GM18499 (cell line): Measurements from ENCODE around the gene MRPS23.

Source experiments
- ATAC-seq: cut with Tn5 transposase; IDR thresholded peaks from one replicate; pipeline ENCODE4 v1.9.1; 2021; ENCODE audit warnings: moderate number of reproducible peaks; ENCODE audit not compliant: insufficient read depth, unreplicated experiment

MRPS23 gene

DNA sequence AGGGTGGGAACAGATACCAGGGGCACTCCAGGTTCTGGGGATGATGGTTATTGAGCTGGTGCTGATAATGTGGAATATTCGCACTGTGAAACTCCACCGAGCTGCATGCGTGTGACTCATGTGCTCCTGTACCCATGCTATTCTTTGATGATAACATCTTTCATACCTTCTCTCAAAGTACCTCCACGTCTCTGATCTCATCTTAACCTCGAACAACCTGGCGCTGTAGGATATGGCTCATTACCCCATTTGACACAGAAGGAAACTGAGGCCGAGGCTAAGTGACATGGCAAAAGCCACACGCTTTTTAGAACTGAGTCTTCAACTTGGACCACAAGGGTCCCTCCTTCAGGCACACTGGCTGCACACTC lies 30.2 kb upstream of the MRPS23 start:
- ATAC-seq, result no peak

DNA sequence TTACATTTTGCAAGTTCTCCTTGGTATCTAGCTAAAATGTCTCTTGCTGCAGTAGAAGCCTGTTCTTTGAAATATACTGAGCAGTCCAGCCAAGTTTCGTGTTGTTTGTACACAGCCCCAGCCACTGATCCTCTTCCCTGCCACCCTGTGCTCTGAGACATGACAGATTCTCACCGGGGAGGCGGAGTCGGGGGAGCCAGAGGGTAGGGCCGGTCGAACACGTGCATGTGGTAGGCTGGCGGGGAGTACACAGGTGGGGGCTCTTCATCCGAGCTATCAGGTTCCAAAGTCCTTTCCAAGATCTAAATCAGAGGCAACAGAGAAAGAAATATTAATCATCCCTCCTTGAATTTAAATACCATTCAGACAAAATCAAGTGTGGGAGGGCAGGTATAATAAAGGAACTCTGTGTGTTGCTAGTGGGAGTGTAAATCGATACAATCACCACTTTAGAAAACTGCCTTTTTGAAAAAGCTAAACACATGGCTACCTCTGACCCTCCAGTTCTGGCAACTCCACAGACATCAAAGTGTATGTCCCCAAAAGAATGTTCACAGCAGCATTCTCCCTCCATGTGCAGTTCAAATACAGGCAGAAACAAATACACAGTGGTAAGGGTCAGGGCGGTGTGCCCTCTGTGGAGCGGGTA lies 29.7 kb upstream of the MRPS23 start:
- ATAC-seq, result no peak

DNA sequence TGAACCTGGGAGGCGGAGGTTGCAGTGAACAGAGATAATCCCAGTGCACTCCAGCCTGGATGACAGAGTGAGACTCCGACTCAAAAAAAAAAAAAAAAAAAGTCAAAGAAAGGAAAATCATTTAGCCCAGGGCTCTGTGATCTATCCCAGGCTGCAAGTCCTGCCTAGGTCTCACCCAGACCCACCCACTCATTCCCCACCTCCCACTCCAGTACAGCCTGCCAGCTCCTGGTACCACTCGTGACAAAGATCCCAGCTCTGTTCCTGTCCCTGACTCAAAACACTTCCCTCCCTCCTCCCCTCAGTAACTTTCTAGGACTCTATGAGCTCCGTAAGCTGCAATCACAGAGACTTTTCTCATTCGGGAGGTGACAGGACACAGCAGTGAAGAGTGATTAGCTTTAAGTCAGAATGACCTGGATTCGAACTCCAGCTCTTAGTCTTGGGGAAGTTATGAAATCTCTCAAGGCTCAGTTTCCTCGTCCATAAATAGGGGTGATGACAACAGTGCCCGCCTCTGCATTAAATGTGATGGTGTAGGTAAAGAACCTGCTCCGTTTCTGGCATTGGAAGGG lies 28.0 kb upstream of the MRPS23 start:
- no peak for ATAC-seq

DNA sequence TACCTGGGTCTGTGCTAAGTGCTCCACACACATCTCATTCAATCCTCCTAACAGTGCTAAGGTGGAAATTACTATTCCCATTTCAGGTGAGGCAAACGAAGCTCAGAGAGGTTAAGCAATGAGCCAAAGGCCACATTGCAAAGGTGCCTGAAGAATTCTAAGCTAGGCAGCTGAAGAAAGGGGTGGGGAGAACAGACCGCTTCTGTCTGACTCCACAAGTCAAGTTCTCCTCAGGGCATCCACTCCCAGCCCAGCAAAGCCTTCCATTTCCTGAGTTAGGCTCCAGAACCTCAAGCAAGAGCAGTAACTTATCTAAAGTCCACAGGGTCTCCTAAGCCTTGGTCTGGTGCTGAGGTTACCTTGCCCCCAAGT lies 27.0 kb upstream of the MRPS23 start:
- no peak for ATAC-seq

DNA sequence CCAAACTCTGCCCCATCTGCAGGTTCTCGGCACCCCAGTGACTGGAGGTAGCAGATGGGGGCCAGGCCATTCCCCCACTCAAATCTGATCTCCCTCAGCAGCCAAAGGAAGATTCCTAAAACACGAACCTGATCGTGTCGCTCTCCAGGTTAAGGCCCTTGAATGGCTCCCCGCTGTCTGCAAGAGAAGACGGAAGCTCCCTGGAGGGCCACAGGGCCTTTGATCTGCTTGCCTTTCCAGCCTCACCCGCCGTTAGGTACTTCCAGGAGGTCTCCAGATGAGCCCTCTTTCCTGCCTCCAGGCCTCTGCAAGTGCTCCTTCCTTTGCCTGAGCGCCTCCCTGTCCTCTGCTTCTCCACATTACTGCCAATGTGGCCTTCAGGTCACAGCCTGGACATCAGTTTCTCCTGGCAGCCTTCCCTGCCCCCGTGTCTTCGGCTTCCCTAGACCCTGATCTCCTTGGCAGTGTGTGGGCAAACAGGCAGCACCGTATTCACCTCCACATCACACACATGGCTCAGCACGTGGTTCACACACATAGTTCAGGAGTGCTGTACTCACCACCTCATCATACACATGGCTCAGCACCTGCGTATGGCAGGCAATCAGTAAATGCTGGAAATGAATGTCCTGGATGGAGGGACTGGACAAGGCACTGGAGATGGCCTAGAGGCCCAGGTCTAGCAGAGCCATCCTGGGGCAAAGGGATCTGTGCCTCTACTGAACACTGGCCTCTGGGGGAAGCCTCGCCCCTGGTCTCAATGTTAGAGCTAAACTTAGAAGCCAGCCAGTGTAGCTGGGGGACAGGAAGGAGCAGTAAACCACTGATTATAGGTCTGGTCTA lies 26.4 kb upstream of the MRPS23 start:
- ATAC-seq, result no peak

DNA sequence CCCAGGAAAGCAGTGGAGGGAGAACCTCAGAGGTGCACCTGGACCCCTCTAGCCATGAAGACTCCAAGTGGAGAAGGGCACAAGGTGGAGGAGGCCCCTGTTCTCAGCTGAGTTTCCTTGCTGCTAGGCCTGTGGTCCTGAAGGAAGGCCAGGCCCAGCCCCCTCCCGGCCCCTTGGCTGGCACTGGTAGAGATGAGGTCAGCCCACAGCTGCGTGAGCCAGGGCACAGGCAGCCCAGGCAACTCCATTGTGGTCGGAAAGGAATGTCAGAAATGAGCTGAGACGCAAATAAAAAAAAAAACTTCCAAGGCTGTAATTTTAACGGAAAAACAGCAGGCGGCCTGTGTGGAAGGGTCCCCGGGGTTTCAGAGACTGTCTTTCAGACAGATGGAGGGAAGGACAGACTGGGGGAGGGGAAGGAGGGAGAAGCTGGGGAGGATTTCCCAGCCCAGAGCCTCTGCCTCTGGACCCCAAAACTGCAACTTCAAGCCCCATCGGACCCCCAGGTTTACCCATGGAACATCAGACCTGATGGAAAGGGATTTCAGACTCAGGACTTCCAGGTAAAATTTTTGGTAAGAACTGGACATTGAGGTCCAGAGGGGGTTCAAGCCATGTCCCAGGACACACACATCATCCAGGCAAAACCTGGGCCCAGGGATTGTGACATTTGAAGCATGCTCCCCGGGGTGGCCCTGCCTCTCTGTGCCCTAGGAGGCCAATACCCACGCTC lies 25.6 kb upstream of the MRPS23 start:
- no peak for ATAC-seq

DNA sequence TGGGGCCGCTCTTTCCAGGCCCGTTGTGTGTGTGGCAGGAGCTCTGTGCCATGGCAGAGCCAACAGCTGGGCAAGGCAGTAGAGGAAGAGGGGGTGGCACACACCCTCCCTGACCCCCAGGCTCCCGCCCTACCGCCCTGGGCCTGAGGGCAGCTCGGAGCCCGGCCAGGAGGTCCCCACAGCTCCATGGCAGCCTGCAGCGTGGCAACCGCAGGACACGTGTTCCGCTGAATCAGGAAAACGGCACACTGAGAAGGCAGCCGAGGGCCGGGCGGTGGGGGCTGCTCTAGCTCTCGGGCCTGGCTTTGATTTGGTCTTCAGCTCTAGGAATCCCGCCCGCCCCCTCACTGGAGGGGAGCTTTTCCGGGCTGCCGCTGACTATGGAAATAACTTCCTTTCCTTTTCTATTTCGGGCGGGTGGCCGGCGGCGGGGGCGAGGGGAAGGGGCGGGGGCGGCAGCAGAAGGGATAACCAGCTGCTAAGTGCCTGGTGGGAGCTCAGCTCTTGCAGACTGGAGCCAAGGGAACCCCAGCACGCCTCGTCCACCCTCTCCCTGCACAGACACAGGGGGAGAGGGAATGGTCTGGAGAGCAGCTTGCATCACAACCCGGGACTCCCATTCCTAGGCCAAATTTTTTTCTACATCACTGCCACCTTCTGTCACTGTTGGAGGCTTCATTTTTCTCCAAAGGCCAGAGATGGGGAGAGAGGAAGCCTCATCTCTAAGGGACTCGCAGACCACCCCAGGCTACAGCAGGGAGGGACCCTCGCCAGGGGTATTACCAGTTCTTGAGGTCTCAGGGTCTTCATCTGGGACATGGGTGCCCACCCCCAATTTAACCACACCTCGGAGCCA lies 24.8 kb upstream of the MRPS23 start:
- no peak for ATAC-seq

DNA sequence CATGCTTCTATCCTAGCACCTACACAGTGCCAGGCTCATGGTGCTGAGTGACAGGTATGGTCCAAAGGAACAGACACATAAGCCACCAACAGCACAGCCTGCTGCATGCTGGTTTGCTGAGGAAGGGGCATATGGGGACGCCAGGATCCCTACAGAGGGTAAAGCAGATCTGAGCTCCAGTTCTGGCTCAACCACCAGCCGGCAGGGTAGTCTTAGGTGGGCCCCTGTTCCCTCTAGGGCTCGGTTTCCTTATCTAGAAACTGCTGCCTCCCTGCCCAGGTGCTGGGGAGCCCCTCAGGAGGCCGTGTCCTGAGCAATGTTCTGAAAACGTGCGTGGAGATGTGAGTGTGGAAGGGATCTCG lies 24.2 kb upstream of the MRPS23 start:
- ATAC-seq, result no peak

DNA sequence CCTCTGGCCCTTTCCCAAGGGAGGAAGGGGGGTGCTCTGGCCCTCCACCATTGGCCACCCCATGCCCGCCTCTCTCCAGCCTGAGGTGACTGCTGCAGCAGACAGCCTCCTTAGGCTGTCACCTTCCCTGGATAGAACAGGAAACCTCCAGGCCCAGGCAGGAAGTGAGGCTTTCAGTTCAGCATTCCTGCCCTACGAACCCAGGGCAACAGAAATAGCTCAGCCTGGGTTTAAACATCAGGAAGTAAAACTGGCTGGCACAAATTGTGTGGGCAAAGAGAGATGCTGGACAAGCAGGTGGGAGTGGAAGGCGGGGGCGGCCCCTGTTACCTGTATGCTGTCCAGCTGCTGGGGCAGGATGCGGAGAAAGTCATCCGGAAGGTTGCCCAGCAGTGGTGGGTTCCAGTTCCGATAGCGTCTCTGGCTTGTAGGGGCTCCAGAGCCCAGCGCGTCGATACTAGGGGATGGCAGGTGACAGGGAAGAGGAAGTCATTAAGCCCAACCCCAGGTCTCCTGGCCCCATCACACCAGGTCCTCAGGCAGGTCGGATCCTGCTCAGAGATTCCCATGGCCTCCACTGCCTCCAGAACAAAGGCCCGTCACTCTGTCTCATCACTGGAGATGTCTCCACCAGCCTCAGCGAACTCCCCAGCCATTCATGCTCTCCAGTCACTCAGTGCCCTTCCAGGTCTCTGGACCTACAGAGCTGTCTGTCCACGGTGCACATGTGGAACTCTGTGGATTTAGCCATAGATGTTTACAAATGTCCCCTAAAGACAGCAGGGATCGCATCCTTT lies 23.6 kb upstream of the MRPS23 start:
- no peak for ATAC-seq

DNA sequence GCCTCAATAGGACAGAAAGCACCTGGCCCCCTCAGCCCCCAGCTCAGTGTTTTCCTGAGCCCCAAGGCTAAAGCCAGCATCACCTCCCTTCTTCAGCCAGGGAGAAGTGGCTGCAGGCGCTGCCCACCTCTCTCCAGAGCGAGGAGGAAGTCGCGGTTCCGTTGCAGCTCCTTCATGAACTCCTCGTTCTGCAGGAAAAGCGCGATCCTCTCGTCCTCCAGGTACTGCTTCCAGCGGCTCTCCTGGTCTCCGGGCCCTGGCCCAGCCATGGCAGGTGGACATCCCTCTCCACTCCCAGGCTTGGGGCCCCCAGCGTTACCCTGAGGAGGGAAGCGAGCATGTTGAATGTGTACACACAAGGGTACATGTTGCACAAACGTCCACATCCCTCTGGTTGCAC lies 22.7 kb upstream of the MRPS23 start:
- ATAC-seq, result no peak

DNA sequence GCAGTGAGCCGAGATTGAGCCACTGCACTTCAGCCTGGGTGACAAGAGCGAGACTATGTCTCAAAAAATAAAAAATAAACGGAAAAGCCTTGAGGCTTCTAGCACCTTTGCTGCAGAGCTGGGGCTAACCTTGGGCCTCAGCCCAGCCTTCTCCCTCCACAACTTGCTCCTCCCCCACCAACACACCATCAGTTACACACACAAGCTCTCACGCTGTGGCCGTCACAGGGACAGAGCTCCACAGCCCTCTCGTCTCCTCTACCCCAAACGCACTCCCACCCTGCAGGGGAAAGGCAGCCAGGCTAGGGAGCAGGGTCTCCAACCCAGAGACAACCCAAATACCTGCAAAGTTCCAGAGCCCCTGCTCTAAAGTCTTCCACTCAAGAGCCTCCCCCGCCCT lies 22.0 kb upstream of the MRPS23 start:
- ATAC-seq, result no peak

DNA sequence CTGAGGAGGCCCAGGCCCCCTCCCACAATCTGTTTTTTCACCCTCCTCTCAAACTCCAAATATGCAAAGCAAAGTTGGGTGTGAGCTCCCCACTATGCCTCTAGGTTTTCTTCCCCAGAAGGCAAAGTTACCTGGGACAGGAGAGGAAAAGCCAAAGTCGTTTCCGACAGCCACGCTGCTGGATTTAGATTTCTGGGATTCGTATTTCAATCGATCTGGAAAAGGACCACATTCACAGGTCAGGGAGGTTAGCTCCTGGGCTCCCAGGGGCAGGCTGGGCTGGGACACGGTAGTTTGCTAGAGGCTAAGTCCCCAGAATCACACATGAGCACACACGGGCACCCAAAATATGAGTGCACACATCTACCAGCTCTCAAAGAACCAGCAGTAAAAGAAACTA lies 21.3 kb upstream of the MRPS23 start:
- ATAC-seq, result no peak

DNA sequence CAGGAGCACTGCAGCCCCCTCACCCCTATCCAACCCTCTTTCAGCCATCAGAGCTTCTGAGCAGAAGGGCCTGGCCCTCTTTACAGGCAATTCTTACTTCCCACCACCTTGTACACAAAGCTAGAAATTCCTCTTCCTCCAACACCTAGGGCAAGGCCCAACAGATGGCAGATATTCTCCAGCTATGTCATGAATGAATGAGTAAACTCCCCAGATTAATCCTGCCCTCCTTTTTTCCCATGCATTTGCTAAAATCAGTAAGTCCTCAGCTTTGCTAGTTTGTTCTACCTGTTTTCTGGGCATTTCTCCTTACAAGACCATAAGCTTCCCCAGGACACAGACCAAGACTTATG lies 20.4 kb upstream of the MRPS23 start:
- ATAC-seq, result no peak

DNA sequence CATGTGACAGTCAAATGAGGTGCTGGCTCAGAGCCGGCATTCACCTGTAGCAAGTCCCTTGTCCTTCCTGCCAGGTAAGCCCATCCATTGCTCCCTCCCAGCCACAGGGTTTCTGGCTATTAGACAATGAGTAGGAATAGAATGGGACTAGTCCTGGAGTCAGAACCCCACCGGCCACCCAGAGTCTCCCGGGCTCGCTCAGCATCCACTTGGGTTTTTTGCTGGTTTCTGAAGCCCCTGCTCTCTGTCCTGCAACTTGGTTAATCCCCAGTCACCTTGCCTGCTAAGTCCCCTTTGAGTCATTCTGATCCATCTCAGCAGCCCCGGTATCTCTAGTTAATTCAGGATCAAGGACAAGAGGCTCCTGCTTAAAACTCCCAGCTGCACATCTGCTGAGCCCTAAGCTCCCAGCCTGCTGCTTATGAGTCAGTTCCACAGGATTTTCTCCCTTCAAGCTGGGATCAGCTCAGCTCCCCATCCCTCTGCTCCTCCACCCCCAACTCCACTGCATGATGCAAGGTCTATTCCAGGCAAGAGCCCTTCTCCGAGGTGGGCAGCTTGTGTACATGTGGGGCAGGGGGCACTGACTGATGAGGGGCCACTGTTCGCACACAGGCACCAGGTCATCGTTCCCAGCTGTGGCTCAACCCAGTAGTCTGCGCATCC lies 19.9 kb upstream of the MRPS23 start:
- ATAC-seq, result no peak

DNA sequence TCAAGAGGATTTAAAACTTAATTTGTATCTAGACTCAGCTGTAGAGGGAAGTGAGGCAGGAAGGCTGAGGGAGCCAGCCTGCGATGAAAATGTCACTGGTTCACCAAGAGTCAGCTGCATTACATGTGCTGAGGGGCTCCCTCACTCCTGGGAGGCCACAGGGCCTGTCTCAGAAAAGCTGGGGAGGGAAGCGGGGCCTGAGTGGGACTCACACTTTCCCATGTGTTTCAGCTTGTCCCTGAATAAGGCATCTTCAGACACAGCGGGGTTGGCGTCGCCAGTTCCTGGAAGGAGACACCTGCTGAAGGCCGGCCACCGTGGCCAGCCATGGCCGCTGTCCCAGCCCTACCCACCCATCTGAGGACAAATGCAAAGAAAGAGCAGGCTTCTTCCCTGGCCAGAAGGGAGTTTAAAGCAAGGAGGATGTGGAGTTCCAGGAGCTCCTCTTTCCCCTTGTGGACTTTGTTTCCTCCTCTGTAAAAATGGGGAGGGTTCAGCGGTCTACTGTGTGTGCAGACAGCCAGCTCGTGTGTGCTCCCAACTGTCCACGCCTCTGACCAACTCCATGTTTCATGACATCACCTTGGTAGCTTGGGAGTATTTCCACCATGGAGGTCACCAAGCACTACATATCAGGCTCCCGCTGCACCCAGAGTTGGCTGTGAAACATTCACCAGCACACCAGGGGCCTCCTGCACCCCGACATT lies 19.2 kb upstream of the MRPS23 start:
- ATAC-seq, result no peak

DNA sequence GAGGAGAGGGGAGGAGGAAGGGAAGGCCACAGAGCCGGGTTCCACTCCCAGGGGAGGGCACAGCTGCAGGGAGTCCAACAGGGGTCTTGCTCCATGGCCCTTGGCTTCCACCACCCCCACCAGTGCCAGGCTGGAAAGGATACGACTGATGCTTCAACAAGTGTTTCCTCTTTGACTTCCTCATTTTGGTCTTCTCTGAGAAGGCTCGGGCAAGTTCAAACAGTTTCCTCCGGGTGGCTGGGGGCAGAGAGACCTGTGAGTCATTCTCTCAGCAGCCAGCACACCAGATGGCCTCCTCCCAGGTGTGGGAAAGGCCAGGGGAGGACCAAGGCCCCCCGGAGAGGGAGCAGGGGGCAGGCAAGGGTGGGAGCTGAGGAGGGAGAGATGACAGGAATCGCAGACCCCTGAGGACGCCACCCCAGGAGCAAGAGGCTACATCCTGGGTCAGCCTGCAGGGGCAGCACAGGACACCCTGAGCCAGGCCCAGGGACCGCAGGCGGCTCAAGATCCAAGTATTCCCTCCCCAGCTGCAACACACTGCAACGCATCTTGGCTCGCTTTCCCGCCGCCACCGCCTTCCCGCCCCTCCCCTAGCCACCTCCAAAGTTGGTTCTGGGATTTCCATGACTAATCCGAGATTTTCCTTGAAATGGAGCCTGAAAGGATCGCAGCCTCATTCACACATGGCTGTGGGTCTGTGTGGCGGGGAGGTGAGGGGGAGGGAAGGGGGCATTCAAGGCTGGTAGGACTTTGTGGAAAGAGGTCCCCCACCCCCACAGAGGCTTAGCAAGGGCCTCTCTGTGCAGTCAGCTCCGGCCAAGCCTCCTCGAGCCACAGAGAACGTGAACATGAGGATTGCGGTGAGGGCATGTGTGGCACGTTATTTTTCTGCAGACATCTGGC lies 18.4 kb upstream of the MRPS23 start:
- peak; percentile 79 for ATAC-seq

DNA sequence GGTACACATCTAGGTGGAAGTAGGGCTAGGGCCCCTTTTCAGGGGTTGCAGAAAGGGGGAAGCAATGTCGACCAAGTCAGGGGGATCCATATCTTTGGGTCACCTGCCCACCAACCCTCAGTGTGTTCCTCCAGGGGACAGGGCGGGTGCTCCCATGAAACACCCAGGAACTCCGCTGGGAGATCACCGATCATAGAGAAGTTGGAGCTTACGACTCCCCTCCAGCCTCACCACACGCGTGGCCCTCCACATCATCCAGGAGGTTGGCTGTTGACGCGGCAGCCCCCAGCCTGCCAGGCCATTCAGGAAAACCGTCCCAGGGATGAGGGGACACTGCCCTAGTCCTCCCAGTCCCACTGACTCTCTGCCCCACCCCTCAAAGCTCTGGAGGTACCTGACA lies 17.3 kb upstream of the MRPS23 start:
- ATAC-seq, result no peak

DNA sequence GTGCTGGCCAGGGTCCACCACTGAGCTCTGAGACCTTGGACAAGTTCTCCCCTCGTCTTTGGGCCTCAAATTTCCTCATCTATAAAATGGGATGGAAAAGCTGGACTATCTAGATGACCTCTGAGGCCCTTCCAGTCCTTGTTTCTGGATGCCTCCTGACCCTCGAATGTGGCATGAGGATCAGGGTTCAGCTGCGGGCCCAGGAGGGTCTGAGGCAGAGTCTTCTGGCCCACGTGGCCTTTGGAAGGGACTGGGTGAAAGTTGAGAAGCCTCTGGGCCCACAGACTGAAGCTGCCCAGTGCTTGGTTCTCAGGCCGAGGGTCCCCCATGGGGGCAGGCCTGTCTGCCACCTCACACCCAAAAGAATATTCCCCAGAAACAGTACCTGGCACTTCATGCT lies 16.9 kb upstream of the MRPS23 start:
- no peak for ATAC-seq
